HG03280 (cell line): ENCODE measurements around the gene ZFYVE27.
"Not testable (repeated sequence)": the region's sequence is repeated elsewhere in the genome, so short reads cannot be mapped to it uniquely, and the experiment has no call there.

Source experiments
- ATAC-seq: cut with Tn5 transposase; IDR thresholded peaks from one replicate; pipeline ENCODE4 v1.9.1; 2021; ENCODE audit warnings: mild to moderate bottlenecking, moderate library complexity; ENCODE audit not compliant: unreplicated experiment

Gene ZFYVE27

GRCh38 chr10:97736902-97737769 is at the start of gene ZFYVE27:
TSS of gene ZFYVE27 (plus strand) at chr10:97737128. CDS start at chr10:97738478, 1,350 bp downstream.
- ATAC-seq = peak; percentile 90

GRCh38 chr10:97687785-97688781 is 48.8 kb upstream of the ZFYVE27 start:
- ATAC-seq = no peak

GRCh38 chr10:97689559-97690020 is 47.3 kb upstream of the ZFYVE27 start:
- ATAC-seq = no peak

GRCh38 chr10:97690133-97690532 is 46.8 kb upstream of the ZFYVE27 start:
- ATAC-seq = no peak

GRCh38 chr10:97698072-97698655 is 38.8 kb upstream of the ZFYVE27 start:
- ATAC-seq = not testable (repeated sequence)

- ATAC-seq = peak; percentile 78
Observed at GRCh38 chr10:97701438-97702069, 35.4 kb upstream of the ZFYVE27 start.

GRCh38 chr10:97703398-97704067 is 33.4 kb upstream of the ZFYVE27 start:
- no peak for ATAC-seq

GRCh38 chr10:97704341-97704740 is 32.6 kb upstream of the ZFYVE27 start:
- no peak for ATAC-seq

GRCh38 chr10:97705006-97705670 is 31.8 kb upstream of the ZFYVE27 start:
- ATAC-seq = no peak

GRCh38 chr10:97707134-97707861 is 29.6 kb upstream of the ZFYVE27 start:
- no peak for ATAC-seq

- ATAC-seq = no peak
Observed at GRCh38 chr10:97708167-97708566, 28.8 kb upstream of the ZFYVE27 start.

GRCh38 chr10:97708976-97709946 is 27.7 kb upstream of the ZFYVE27 start:
- no peak for ATAC-seq

- no peak for ATAC-seq
Observed at GRCh38 chr10:97711640-97712572, 25.0 kb upstream of the ZFYVE27 start.

- no peak for ATAC-seq
Observed at GRCh38 chr10:97713339-97713825, 23.5 kb upstream of the ZFYVE27 start, which contains the start of gene MARVELD1. TSS of gene MARVELD1 (plus strand) at chr10:97713730. CDS start at chr10:97713877, 147 bp downstream.

GRCh38 chr10:97713826-97714400 is 23.0 kb upstream of the ZFYVE27 start:
- peak; percentile 71 for ATAC-seq
